Loucy (cell line): ENCODE data around the gene CNTNAP2.

Source experiments
- EZH2phosphoT487 ChIP-seq: fragments of 200-600 bp; IDR thresholded peaks from 2 replicates; pipeline ENCODE4 v1.6.1; 2018; ENCODE audit warnings: antibody characterized with exemption, mild to moderate bottlenecking, moderate library complexity, borderline replicate concordance
- TF ChIP-seq, protein P1 (sequence below): fragments of 200-600 bp; sonication (generic); conservative IDR thresholded peaks from 2 replicates; pipeline ENCODE4 v1.5.1; 2014; ENCODE audit warnings: mild to moderate bottlenecking, antibody characterized with exemption, low read length

DNA sequence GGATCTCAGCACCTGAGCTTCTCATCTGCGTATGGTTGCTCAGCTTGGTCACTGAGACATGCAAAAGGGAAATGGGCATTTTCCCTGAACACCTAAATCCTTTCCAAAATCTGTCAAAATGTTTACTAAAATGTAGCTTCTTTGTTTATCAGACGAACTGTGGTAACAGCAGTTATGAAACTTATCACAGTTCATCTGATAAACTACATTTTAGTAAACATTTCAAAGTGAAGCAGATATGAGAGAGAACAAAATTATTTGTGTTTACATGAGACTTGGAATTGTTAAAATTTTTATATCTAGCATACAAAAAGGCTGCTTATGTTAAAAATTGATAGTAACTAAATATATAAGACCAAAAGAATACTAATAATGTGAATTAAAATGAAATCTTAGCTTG, 1900.5 kb downstream of the CNTNAP2 start:
- TF ChIP-seq, protein P1, sequence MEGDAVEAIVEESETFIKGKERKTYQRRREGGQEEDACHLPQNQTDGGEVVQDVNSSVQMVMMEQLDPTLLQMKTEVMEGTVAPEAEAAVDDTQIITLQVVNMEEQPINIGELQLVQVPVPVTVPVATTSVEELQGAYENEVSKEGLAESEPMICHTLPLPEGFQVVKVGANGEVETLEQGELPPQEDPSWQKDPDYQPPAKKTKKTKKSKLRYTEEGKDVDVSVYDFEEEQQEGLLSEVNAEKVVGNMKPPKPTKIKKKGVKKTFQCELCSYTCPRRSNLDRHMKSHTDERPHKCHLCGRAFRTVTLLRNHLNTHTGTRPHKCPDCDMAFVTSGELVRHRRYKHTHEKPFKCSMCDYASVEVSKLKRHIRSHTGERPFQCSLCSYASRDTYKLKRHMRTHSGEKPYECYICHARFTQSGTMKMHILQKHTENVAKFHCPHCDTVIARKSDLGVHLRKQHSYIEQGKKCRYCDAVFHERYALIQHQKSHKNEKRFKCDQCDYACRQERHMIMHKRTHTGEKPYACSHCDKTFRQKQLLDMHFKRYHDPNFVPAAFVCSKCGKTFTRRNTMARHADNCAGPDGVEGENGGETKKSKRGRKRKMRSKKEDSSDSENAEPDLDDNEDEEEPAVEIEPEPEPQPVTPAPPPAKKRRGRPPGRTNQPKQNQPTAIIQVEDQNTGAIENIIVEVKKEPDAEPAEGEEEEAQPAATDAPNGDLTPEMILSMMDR: no peak
- no peak for TF ChIP-seq EZH2phosphoT487
